IPS DF 4.7 (cell line): Measurements from ENCODE around the gene KAZN.

Experiments used
- DNase-seq: peaks from one replicate; pipeline ENCODE4 v3.0.0-alpha.2; 2013; ENCODE audit warnings: low spot score; ENCODE audit errors: extremely low read depth

KAZN gene

GRCh38 chr1:14970799-14971141, 372.3 kb downstream of the KAZN start:
- no peak for DNase-seq

- DNase-seq: no peak
These were observed 372.7 kb downstream of the KAZN start for GRCh38 chr1:14971221-14971620.

DNA sequence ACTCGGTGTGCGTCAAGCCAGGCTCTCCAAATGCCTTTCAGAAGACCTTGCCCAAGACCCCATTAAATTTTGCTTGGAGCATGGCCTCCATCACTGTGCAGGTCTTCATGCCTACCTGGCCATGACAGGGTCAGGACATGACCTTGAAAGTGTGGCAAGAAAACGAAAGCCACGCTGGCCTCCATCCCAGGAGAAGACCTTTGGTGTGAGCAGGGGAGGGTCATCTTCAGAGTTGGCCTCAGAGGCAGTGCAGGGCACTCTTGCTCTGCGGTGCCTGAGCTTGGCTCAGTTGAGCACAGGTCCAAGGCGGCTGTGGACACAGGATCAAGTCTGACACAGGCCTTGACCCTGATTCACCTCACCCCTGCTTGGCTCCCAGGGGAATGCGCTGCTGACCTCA, 373.6 kb downstream of the KAZN start:
- no peak for DNase-seq

- no peak for DNase-seq
These were observed 375.3 kb downstream of the KAZN start for GRCh38 chr1:14973773-14974172.

DNA sequence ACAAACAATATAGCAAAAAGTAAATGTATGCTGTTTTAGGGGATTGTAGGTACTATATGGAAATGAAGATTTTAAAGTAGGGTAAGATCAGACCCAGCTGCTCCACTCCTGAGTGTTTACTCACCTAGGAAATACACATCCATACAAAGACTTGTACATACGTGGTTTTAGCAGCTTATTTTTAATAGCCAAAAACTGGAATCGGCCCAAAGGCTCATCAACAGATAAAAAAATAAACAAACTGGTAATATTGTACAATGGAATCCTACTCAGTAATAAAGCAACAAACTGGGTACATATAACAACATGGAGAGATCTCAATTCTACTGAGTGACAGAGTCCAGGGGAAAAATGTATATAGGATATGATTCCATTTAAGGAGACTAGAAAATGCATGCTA, 375.9 kb downstream of the KAZN start:
- no peak for DNase-seq

GRCh38 chr1:14975119-14975518, 376.6 kb downstream of the KAZN start:
- DNase-seq: no peak

GRCh38 chr1:14976256-14976655, 377.8 kb downstream of the KAZN start:
- no peak for DNase-seq

DNA sequence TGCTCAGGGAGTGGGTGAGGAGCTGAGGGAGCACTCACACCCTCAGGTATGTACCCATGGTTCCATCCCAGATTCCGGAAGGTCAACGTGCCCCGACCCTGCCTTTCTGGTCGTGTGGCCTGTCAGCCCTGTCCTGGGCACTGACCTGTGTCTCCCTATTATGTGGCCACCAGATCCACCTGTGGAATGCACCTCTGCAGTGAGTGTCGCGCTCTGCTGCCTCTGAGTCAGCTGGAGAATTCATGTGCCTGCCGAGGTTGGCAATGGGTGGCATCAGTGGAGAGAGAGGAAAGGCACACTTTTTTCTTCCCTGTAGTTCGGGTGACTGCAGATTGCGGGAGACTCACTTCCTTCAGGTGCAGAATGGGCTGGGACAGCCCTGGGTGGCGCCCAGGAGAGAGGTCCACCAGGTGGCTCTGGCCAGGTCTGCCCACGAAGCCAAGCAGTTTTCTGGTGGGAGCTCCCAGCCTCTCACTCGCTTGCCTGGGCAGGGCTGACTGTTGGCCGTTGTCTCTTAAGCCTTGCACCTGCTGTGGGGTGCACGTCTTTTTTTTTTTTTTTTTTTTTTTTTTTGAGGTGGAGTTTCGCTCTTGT, 378.9 kb downstream of the KAZN start:
- no peak for DNase-seq

- no peak for DNase-seq
These were observed 382.2 kb downstream of the KAZN start for GRCh38 chr1:14980621-14981218.

GRCh38 chr1:14982029-14982428, 383.5 kb downstream of the KAZN start:
- DNase-seq: no peak

- DNase-seq: no peak
These were observed 384.8 kb downstream of the KAZN start for GRCh38 chr1:14983277-14983676.

- no peak for DNase-seq
These were observed 387.7 kb downstream of the KAZN start for GRCh38 chr1:14986168-14986567.

GRCh38 chr1:14987829-14988603, 389.5 kb downstream of the KAZN start:
- no peak for DNase-seq

- DNase-seq: no peak
These were observed 390.2 kb downstream of the KAZN start for GRCh38 chr1:14988636-14989035.

- DNase-seq: no peak
These were observed 391.6 kb downstream of the KAZN start for GRCh38 chr1:14989931-14990728.

- no peak for DNase-seq
These were observed 394.9 kb downstream of the KAZN start for GRCh38 chr1:14993414-14993813.

- no peak for DNase-seq
These were observed 395.7 kb downstream of the KAZN start for GRCh38 chr1:14994148-14994547.

- DNase-seq: no peak
These were observed 396.5 kb downstream of the KAZN start for GRCh38 chr1:14994841-14995437.

GRCh38 chr1:14996133-14997050, 397.9 kb downstream of the KAZN start:
- no peak for DNase-seq

DNA sequence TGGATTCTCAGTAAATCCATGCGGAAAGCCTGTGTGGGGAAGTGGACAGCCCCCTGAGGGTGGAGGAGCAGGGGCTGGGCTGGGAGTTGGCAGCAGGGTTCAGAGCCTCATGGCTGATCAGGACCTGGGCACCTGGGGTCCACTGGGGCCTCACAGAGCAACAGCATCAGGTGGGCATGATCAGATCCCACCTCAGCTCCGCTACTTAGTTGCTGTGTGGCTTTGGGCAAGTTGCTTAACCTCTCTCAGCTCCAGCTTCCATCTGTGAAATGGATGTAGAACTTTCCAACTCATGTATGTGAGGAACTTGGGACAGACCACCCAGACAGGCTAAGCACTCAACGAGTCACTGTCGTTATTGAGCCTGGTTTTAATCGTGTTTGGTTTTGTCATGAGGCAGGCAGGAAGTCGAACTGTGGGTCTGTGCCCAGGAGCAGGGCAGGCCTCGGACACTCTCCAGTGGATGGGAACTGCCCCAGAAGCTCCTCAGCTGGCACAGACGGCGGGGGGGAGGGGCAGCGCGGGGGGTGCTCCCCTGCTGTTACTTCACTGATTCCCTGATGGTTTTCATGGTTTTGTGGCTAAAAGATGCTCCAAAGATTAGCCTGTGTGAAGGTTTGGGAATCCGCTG, 399.3 kb downstream of the KAZN start:
- DNase-seq: no peak
